Loucy (cell line): ENCODE results near the gene AACS.

ENCODE experiments used
- H2AFZ ChIP-seq: fragments of 200-600 bp; sonication (generic); 2 replicates; pipeline ENCODE4 v1.6.0; 2016; ENCODE audit warnings: antibody characterized with exemption, mild to moderate bottlenecking, low read length, moderate library complexity
- H3F3A ChIP-seq: fragments of 200-600 bp; 2 replicates; pipeline ENCODE4 v1.6.0; 2016; ENCODE audit warnings: antibody characterized with exemption, low read depth, mild to moderate bottlenecking
- H3K27me3 ChIP-seq: fragments of 200-600 bp; sonication (generic); 2 replicates; pipeline ENCODE4 v1.6.1; 2014; ENCODE audit warnings: low read length, mild to moderate bottlenecking; ENCODE audit not compliant: insufficient read depth, poor library complexity, severe bottlenecking
- H3K36me3 ChIP-seq: fragments of 200-600 bp; sonication (generic); 2 replicates; pipeline ENCODE4 v1.6.1; 2016; ENCODE audit warnings: low read length; ENCODE audit not compliant: insufficient read depth
- H3K4me1 ChIP-seq: fragments of 200-600 bp; sonication (generic); 2 replicates; pipeline ENCODE4 v1.5.1; 2014; ENCODE audit warnings: low read length, mild to moderate bottlenecking; ENCODE audit not compliant: insufficient read depth, poor library complexity, severe bottlenecking
- H3K4me2 ChIP-seq: fragments of 200-600 bp; sonication (generic); 2 replicates; pipeline ENCODE4 v1.6.0; 2014; ENCODE audit warnings: antibody characterized with exemption, low read length, low read depth, mild to moderate bottlenecking; ENCODE audit not compliant: poor library complexity, severe bottlenecking
- H3K4me3 ChIP-seq: fragments of 200-600 bp; sonication (generic); 2 replicates; pipeline ENCODE4 v1.5.1; 2014; ENCODE audit warnings: low read length, mild to moderate bottlenecking, mixed read lengths; ENCODE audit not compliant: poor library complexity, severe bottlenecking
- H3K79me2 ChIP-seq: fragments of 200-600 bp; sonication (generic); 2 replicates; pipeline ENCODE4 v1.6.1; 2014; ENCODE audit warnings: low read length; ENCODE audit not compliant: insufficient read depth
- H3K9ac ChIP-seq: fragments of 200-600 bp; sonication (generic); 2 replicates; pipeline ENCODE4 v1.6.0; 2014; ENCODE audit warnings: mild to moderate bottlenecking, low read depth, low read length, moderate library complexity; ENCODE audit not compliant: poor library complexity, severe bottlenecking
- H3K9me2 ChIP-seq: fragments of 200-600 bp; sonication (generic); replicated peaks from 2 replicates; pipeline ENCODE4 v1.6.1; 2016; ENCODE audit warnings: low read depth, low read length, mixed read lengths
- H3K9me3 ChIP-seq: fragments of 200-600 bp; sonication (generic); 2 replicates; pipeline ENCODE4 v1.6.1; 2014; ENCODE audit warnings: mild to moderate bottlenecking, antibody characterized with exemption, low read length, low read depth; ENCODE audit not compliant: insufficient read depth
- H4K20me1 ChIP-seq: fragments of 200-600 bp; sonication (generic); 2 replicates; pipeline ENCODE4 v1.6.0; 2014; ENCODE audit warnings: antibody characterized with exemption, low read length, mild to moderate bottlenecking; ENCODE audit not compliant: insufficient read depth, poor library complexity, severe bottlenecking
- EZH2phosphoT487 ChIP-seq: fragments of 200-600 bp; IDR thresholded peaks from 2 replicates; pipeline ENCODE4 v1.6.1; 2018; ENCODE audit warnings: antibody characterized with exemption, mild to moderate bottlenecking, moderate library complexity, borderline replicate concordance
- TF ChIP-seq, protein P1 (sequence below): fragments of 200-600 bp; sonication (generic); conservative IDR thresholded peaks from 2 replicates; pipeline ENCODE4 v1.5.1; 2014; ENCODE audit warnings: mild to moderate bottlenecking, antibody characterized with exemption, low read length

Gene AACS

DNA sequence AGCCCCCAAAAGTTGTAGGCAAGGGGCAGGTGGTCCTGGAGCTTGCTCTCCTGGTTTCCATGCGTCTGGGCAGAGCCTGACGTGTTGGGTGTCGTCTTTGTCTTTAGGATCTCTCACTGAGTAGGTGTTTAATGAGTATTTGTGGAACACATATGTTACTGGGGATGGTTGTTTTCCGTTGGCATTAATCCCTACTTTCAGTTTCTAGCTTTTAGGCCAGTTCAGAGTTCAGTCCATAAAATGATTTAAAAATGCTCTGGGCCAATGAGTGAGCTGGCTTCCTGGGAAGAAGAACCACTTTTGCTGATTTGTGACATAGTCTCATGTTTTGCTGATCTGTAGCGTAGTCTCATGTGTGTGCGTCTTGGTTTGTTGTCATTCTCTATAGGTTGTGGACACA lies 10.9 kb downstream of the AACS start:
- Histone ChIP-seq H2AFZ (no peak overlapping the region), H3K9me3 (no peaks in the 10 kb centered on the region), H3K4me1 (no peaks in the 10 kb centered on the region), H3K4me3 (no peak overlapping the region), H3K36me3 (peaks cover 34% of the 10 kb centered on the region; the same call in 1 of the 2 replicates), H3K9me2 (no peaks in the 10 kb centered on the region), H4K20me1 (peaks cover 5% of the 10 kb centered on the region), H3K9ac (no peak overlapping the region), H3K4me2 (no peak overlapping the region), H3K27me3 (no peaks in the 10 kb centered on the region), H3K79me2 (peaks cover 7% of the 10 kb centered on the region; the same call in 1 of the 2 replicates), H3F3A (no peaks in the 10 kb centered on the region)
- no peak for TF ChIP-seq EZH2phosphoT487
- TF ChIP-seq, protein P1, sequence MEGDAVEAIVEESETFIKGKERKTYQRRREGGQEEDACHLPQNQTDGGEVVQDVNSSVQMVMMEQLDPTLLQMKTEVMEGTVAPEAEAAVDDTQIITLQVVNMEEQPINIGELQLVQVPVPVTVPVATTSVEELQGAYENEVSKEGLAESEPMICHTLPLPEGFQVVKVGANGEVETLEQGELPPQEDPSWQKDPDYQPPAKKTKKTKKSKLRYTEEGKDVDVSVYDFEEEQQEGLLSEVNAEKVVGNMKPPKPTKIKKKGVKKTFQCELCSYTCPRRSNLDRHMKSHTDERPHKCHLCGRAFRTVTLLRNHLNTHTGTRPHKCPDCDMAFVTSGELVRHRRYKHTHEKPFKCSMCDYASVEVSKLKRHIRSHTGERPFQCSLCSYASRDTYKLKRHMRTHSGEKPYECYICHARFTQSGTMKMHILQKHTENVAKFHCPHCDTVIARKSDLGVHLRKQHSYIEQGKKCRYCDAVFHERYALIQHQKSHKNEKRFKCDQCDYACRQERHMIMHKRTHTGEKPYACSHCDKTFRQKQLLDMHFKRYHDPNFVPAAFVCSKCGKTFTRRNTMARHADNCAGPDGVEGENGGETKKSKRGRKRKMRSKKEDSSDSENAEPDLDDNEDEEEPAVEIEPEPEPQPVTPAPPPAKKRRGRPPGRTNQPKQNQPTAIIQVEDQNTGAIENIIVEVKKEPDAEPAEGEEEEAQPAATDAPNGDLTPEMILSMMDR: no peak

DNA sequence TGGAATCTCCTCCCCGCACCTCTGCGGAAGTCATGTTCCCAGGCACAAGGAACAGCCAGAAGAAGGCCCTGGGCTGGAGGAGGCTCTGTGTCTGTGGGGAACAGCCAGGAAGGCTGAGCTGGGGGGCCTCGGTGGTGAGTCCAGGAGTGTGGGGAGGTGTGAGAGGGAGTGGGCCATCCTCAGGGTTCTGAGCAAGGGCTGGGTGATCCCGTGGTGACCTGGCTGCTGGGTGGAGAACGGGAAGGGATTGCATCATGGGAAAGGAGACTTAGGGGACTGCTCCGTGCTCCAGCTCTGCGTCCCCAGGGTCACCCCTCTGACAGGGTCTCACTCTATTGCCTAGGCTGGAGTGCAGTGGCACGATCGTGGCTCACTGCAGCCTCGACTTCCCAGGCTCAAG lies 13.8 kb downstream of the AACS start:
- Histone ChIP-seq H3K4me1 (no peaks in the 10 kb centered on the region), H3K27me3 (no peaks in the 10 kb centered on the region), H3K9ac (no peak overlapping the region), H3K36me3 (peaks cover 34% of the 10 kb centered on the region; the same call in 1 of the 2 replicates), H3K4me2 (no peak overlapping the region), H3K79me2 (no peaks in the 10 kb centered on the region), H3F3A (no peaks in the 10 kb centered on the region), H4K20me1 (no peaks in the 10 kb centered on the region), H3K9me3 (no peaks in the 10 kb centered on the region), H3K9me2 (no peaks in the 10 kb centered on the region), H2AFZ (no peak overlapping the region), H3K4me3 (no peak overlapping the region)
- no peak for TF ChIP-seq EZH2phosphoT487

DNA sequence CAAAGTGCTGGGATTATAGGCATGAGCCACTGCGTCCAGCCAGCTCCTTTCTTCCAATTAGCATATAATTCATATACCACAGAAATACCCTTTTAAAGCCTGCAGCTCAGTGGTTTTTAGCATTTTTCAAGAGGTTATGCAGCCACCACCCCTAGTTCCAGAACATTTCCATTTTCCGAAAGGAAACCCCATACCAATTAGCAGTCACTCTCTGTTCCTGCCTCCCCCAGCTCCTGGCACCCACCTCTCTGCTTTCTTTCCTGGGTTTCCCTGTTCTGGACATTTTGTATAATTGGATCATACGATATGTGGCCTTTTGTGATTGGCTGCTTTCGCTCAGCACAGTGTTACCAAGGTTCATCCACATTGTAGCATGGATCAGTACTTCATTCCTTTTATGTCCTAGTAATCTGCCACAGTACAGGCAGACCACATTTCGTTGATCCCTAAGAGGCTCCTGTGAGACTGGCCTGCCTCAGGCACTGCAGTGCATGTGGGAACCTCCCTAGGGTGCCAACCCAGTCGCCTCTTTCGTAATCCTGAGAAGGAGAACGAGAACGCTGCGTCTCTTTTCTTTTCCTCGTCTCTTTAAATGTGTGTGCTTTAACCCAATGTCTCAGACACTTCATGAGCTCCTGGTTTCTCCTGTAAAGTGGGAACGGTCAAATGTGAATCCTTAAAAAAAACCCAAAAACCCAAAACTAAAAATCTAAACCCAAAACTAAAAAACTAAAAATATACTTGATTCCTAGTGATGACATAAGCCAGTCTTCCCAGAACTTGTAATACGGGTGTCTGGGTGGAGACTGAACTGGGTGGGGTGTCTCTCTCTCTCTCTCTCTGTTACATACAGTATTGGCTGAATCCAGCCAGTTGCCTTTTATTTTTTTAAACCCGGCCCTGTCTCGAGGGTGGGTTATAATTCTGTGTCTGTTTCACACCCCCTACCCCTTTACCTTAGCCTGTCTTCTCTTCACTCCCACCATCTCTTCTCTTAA lies 14.7 kb downstream of the AACS start:
- Histone ChIP-seq H3K9me2 (no peaks in the 10 kb centered on the region), H3K4me3 (no peak overlapping the region), H3K9me3 (no peaks in the 10 kb centered on the region), H3K79me2 (no peaks in the 10 kb centered on the region), H3K4me1 (no peaks in the 10 kb centered on the region), H3K9ac (no peak overlapping the region), H2AFZ (no peak overlapping the region), H3F3A (no peaks in the 10 kb centered on the region), H3K27me3 (no peaks in the 10 kb centered on the region), H3K4me2 (no peak overlapping the region), H3K36me3 (peaks cover 38% of the 10 kb centered on the region; the same call in 1 of the 2 replicates), H4K20me1 (no peaks in the 10 kb centered on the region)
- no peak for TF ChIP-seq EZH2phosphoT487
- TF ChIP-seq, protein P1: no peak
